ACHN (cell line): Measurements from ENCODE around the gene FIGNL2.
A peak's percentile ranks its signal among the peaks of the same experiment; 100 is the strongest.
"Not testable (repeated sequence)": the region's sequence is repeated elsewhere in the genome, so short reads cannot be mapped to it uniquely, and the experiment has no call there.

ENCODE experiments used
- DNase-seq: peaks from one replicate; pipeline ENCODE4 v3.0.0-alpha.2; 2015
- in situ Hi-C: cut with HindIII; loops from 2 replicates; pipeline ENCODE4 v1.10.0; 2017; ENCODE audit warnings: low sequenced_read_pairs, low pct_ligation_motif_present, low pct_unique_long_range_greater_than_20kb

Gene FIGNL2

DNA sequence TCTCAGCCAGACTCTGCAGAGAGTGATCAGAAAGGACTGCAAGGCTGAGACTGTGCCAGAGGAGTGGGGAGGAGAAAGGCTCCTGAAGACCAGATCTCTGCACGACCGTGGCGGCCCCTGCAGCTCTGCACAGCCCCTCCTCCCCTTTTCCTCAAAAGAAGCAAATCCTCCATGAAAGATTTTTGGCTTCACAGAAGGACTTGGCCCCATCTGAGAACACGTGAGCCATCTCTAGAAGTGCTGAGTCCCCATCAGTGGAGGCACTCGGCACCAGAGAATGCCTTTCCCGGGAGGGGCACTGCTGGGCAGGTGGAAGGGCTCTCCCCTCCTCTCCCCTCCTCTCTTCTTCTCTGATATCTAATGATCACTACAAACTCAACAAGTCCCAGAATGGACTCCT is 6.8 kb downstream of the FIGNL2 start:
- in situ Hi-C loops = no loop called here
- DNase-seq = no peak

DNA sequence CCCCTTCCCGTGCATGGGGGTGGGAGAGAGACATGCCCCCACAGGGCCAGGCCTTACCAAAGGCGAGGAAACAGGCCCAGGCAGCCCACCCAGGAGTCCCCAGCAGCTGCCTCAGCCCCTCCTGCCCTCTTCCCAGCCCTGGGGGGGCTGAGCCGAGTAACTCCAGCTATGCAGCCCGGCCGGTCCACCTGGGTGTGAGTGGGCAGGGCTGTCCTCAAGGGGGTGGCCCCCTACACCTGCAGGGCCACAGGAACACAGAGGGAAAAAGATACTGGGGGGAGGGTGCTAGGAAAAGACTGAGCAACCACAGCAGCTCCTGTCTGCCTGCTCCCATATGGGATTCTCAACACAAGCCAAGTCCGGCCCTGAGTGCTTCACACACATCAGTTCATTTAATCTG is 7.6 kb downstream of the FIGNL2 start:
- in situ Hi-C loops = no loop called here
- DNase-seq = no peak

DNA sequence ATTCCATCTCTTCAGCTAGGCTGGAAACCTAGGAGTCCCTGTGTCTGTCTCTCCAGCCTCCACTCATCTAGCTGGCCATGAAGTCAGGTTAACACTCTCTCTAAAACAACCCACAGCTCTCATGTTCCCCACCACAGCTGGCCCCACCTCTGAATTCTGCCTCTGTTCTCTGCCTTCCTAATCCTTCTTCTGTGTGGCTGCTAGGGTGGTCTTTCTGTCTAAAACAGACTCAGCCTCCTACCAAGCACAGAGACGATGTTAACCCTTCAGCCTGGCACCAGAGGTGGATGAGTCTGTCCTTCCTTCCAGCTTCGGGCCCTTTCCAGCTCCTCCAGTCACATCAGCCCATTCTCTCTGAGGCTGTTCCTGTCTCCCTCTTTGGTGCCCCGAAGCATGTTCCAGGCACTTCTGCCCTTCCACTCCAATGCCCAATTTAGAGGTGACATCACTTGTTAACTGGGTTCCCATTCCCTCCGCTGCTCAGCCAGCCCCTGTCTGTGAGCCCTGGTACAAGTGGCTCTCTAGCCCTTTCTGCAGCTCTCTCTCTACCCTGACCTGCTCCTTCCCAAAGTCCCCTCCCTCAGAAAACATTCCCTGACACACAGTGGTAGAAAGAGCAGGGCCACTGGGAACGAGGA is 9.1 kb downstream of the FIGNL2 start:
- DNase-seq = no peak

DNA sequence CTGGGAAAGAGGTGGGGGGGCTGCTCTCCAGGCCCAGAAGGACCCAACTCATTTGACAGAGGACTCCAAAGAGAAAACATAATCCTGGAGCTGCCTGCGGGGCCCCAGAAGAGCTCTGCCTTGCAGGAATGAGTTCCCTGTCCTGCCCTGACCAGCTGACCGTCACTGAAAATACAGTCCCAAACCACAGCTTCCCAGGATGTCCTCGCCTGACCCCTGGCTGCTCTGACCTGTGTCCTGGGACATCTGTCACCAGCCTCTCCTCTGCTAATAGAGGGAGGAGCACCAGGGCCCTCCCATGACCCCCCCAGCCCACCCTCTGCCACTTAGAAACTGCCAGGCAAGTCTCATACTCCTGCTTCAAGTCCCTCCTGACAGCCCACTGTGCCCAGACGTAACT is 9.8 kb downstream of the FIGNL2 start:
- DNase-seq = no peak
- in situ Hi-C loops = no loop called here

More for the DNA sequence above, 9.1 kb downstream of the FIGNL2 start:
- in situ Hi-C loops = no loop called here

DNA sequence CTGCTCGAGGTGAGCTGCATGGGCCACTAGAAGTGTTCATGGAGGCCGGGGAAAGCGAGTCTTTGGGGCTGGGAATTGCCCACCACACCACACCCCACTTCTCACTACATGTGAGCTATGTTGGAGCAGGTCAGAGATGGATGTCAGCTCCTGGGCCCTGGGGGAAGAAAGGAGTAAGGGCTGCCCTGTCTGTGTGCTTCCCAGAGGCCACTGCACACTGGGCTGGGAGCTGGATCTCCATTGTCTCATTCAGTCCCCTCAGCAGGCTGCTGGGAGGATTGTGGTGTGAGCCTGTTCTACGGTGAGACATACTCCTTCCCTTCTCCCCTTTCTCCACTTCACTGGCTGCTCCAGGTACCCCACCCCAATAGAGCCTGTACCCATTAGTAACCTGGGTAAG is 10.5 kb downstream of the FIGNL2 start:
- in situ Hi-C loops = no loop called here
- no peak for DNase-seq

DNA sequence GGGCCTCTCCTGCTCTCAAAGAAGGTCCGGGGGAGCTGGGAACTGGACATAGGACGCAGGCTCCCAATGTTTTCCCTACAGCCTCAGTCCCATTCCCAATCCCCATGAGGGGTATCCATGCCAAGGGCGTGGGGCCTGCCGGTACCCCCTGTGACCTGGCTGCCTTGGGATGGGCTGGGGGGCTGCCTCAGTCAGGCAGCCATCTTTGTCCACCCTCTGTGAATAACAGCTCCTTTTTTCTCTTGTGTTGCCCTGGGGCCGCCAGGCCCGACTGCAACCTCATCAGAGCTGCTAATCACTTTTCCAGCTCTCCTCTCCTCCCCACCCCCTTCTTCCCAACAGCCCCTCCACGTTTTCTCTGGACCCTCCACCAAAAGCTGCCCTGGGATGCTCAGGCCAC is 11.2 kb downstream of the FIGNL2 start:
- no peak for DNase-seq
- in situ Hi-C loops = no loop called here

DNA sequence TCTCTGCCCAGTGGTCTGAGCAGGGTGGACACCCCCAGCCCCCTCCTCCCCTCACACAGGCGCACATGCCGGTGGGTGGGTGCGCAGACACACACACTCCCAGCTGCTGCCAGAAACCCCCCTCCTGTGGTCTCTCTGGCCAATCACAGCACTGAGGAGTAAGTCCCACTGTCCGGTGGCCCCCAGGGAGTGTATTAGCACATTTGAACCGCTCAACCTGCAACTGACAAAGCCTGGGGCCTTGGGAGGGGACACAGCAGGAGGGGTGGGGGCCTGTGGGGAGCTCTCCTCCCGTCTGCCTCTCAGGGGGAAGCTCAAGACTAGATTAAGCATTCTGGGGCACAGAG is 11.7 kb downstream of the FIGNL2 start:
- in situ Hi-C loops = no loop called here
- no peak for DNase-seq

DNA sequence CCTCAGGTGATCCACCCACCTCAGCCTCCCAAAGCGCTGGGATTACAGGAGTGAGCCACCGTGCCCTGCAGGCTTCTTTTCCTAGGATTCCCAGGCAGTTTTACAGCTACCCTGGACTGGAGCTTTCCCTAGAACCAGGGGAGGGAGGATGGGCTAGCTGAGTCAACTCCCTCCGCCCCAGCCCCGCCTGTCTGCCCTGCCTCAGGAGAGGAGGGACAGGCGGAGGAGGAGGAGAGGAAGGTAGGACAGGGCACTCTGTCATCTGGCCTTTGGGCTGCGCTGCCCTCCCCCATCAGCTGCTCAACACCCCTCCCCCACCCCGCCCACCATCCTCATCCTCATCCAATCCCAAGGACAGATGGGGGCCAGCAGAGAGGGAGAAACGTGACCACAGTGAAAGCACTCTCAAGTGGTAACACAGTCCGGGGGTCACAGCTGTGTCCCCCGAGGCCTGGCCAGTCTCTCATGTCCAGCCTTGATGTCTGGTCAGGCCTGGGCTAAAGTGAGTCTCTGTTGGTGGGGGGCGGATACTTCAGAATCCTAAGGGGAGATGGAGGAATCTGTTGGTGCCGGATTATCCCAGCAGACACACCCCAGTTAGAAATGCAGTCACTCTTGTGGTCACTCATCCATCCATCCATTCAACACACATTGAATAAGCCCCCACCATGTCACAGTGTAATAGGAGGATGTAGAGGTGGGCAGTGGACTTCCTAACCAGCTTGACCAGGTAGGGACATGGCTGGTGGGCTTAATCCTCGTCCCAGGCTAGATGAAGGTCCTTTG is 12.3 kb downstream of the FIGNL2 start:
- in situ Hi-C loops = no loop called here

DNA sequence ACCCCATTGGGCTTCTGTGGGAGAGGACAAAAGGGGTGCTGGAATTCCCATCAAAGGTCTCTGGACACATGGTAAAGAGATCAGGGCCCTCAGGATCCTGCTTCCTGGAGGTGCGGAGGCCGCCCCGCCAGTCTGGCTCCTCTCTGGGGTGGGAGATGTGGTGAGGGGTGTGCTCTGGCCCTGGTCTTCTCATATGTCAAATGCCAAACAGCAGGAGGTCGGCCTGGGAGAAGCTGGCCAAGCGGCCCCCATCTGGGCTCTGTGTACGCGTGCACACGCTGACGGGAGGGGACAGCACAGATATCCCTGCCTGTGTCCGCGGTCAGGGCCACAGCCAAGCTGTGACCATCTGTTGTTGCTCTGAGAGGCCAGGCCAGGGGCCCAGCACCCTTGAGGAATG is 14.1 kb downstream of the FIGNL2 start:
- in situ Hi-C loops = no loop called here
- DNase-seq = no peak

More for the DNA sequence above, 12.3 kb downstream of the FIGNL2 start:
- DNase-seq = no peak

DNA sequence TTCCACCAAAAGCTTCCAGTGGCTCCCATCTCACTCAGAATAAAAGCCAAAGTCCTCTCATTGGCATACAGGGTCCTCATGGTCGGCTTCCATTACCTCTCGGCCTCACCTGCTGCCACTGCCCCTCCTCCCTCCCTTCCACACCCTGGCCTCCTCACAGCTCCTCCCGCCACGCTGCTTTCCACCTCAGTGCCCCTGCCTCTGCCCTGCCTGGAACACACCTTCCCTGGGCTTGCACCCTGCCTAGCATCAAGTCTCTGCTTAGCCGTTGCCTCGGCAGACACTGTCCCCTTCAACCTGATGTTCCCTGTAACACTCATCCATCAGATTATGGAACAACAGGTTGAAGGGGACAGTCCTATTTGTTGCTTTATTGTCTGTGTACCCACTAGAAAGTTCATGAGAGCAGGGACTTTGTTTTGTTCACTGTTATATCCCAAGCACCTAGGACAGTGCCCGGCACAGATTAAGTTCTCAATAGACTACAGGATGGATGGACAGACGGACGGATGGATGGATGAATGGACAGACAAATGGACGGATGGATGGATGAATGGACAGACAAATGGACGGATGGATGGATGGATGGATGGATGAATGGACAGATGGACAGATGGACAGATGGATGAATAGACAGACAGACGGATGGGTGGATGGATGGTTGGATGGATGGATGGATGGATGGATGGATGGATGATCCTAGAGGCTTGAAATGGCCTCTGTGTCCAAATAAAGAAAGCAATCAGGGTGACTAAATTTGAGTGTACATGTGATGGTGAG is 14.9 kb downstream of the FIGNL2 start:
- in situ Hi-C loops = no loop called here
- DNase-seq = no peak

DNA sequence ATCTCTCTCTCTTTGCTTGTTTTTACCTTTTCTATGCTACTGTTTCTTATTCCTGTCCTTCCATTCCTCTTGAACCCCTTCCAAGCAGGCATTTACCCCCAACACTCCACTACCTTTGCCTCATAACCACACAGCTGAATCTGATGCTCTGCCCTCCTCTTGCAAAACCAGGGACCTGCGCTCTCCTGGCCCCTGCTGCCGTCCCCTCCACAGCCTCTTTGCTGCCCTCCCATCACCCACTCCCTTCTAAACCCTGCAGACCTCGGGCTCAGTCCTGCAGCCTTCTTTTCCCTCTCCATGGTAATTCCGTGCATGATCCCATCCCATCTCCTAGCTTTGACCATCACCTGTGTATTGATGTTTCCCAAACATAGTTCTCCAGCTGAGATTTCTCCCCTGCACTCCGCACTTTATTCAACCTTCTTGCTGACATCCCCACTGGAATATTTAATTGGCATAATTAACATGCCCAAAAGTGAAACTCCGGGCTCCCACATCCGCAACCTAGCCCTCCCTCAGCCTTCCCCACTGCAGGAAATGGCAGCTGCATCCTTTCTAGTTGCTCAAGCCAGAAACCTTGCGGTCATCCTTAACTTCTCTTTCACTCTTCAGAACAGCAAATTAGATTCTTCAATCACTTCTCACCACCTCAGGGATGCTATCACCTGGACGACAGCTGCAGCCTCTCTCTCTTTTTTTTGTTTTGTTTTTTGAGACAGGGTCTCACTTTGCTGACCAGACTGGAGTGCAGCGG is 16.0 kb downstream of the FIGNL2 start:
- in situ Hi-C loops = no loop called here
- no peak for DNase-seq

DNA sequence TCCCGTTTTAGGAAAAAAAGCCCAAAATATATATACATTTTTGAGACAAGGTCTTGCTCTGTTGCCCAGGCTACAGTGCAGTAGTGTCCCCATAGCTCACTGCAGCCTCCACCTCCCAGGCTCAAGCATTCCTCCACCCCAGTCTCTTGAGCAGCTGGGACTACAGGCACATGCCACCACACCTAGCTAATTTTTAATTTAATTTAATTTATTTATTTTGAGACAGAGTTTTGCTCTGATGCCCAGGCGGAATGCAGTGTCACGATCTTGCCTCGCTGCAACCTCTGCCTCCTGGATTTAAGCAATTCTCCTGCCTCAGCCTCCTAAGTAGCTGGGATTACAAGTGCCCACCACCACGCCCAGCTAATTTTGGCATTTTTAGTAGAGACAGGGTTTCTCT is 16.7 kb downstream of the FIGNL2 start:
- DNase-seq, in situ Hi-C loops: not testable (repeated sequence)

DNA sequence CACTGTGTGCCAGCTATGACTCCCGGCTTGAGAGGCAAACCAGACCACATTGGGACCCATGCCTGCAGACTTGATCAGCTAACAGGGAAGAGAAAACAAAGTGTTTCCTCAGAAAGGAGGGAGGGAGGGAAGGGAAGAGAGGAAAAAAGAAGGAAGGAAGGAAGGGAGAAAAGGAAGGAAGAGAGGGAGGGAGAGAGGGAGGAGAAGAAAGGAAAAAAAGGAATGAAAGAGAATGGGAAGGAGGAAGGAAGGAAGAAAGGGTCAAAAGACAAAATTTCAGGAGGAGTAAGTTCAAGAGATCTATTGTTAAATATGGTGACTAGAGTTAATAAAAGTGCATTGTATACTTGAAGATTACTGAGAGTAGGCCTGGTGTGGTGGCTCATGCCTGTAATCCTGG is 18.9 kb downstream of the FIGNL2 start:
- DNase-seq = no peak
- in situ Hi-C loops = no loop called here

DNA sequence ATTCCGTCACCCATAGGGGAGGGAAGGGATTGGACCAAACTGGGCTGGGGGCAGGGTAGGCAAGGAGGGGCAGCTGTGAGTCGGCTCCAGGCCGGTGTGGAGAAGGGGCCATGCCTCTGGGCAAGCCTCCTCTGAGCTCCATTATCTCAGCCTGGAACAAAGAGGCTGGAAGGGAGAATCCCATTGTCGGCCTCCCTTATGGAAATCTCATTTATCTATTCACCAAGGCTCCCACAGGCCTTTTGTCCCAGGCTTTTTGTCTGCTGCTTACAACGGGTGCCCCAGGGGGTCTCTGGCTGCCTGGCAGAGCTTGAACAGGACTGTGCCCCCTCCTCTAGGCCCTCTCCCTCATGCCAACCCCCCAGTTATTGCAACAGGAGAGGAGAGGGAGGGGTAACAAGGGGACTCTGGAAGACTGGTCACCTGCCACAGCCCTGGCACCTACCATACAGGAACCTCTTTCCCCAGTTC is 19.5 kb downstream of the FIGNL2 start:
- no peak for DNase-seq
- in situ Hi-C loops = no loop called here

DNA sequence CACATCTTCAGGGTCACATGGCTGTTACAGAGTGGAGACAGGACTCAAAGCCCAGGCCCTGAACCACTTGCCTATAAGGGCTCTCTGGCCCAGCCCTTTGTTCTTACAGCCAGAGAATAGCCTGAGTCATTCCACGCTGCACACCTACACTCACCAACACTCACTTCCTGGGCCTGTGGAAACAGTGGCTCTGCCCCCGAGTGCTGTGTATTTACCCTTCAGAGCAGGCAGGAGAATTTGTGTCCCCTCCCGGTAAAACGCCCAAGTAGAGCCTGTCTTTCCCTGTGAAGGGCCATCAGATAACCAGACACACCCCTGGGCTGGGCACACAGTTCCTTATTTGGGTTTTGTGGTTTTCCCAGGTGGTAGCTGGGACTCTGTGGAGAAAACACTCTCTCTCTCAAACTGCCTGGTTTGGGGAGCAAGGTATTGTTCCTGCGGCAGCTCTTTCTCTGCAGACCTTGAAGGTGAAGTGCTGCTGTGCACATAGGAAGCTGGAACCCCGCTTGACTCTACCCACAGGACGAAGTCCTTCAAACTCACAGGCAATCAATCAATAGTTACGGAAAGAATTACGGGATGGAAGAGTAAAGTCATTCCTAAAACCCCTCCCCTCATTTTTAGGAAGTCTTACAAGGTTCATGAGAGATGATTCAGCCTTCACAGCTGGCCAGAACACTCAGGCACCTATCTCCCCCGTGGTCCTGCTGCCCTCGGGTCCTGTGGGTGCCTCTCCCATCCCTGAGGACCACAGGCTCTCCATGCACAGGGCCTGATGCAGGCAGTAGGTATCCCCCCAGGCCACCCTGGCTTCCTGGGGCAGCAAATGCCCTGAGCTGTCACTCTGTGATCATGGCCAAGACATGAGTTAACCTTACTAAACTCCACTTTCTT is 20.3 kb downstream of the FIGNL2 start:
- DNase-seq = peak; percentile 34
- in situ Hi-C loops = no loop called here

DNA sequence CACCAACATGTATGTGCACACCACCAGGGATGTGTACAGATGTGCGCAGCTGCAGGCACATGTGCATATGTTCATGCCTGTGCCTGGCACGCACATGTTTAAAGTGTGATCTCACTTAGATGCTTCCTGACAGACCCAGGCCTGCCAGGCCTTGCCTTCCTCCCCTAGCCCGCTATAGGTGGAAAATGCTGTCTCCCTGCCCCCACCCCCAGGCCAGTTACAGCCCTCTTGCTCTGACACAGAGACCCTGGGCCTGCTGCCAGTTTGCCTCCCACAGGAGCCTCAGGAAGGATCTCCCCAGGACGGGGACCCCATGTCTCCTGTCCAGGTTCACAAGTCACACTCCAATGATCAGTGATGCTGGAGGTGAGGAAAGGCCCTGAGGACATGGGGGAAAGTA is 21.6 kb downstream of the FIGNL2 start:
- in situ Hi-C loops = no loop called here
- no peak for DNase-seq

DNA sequence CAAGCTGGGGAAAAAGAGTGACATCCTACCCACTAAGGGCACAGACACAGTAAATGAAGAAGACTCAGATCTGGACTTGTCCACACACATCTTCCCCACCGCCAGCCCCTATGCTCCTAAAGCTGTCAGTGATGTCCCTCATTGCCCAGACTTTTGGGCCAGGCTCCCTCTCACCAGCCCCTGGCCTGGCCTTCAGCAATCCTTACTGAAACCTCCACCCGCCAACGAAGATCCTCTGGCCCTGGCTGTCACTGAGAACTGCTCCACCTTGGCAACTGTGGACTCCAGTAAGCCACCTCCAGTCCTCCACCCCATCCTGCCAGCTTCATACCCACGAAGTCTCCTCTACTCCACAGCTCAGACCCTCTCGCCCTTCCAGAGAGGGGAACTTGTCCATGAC is 23.3 kb downstream of the FIGNL2 start:
- in situ Hi-C loops = no loop called here

More for the DNA sequence above, 23.3 kb downstream of the FIGNL2 start:
- DNase-seq = no peak
